Measurements from ENCODE around the gene TRIP4. TPM values are rescaled to one million over a fixed set of nuclear protein-coding genes. Genes with fewer than 3 reads are reported as not detected.

Gene TRIP4
- total RNA-seq, 1 experiment from 2014 or later: 18.1 TPM

DNA sequence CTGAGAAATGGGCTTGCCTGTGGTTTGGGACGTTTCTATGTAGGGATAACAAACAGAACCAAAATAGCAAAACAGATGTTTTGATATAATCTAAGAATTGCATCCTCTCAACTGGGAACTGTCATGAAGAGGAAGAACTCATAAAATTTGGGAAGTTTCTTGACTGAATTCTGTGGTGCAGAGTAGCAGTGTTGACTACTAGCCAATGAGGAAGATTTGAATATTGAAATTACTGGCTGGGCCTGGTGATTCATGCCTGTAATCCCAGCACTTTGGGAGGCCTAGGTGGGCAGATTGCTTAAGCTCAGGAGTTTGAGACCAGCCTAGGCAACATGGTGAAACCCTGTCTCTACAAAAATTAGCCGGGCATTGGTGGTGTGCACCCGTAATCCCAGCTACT lies 114.9 kb downstream of the TRIP4 start:
- no peaks in the 10 kb centered on the region for H3K4me1 ChIP-seq (replicated peaks; ENCODE audit: insufficient read depth)
- no peak for DNase-seq
- intact Hi-C loops (cut with micrococcal nuclease; ENCODE audit: unreplicated experiment): no loop called here
- H3K4me3 ChIP-seq: no peak overlapping the region
- H4K20me1 ChIP-seq (ENCODE audit: insufficient read depth): peaks cover 5% of the 10 kb centered on the region; the same call in 1 of the 2 replicates
- no peak overlapping the region for H2AFZ ChIP-seq
- TF ChIP-seq EZH2 (IDR thresholded peaks at IDR 0.05; ENCODE audit: low read depth): no peak
- no peak overlapping the region for H3K4me2 ChIP-seq
- H3K79me2 ChIP-seq (ENCODE audit: low read depth): no peaks in the 10 kb centered on the region
- ChIA-PET POLR2A (ENCODE audit: unreplicated experiment) (no interaction called here), CTCF (no interaction called here)
- no peaks in the 10 kb centered on the region for H3K27me3 ChIP-seq (ENCODE audit: insufficient read depth, low read depth)
- no peaks in the 10 kb centered on the region for H3F3A ChIP-seq (ENCODE audit: insufficient read depth, low read depth)
- H3K36me3 ChIP-seq (ENCODE audit: low read depth): no peaks in the 10 kb centered on the region
- no TSS peak for BruUV-seq (replicated peaks)
- H3K9me2 ChIP-seq (ENCODE audit: insufficient read depth): no peaks in the 10 kb centered on the region
- no peak overlapping the region for H3K27ac ChIP-seq
- H3K9me3 ChIP-seq (ENCODE audit: insufficient read depth, low read depth): no peaks in the 10 kb centered on the region

DNA sequence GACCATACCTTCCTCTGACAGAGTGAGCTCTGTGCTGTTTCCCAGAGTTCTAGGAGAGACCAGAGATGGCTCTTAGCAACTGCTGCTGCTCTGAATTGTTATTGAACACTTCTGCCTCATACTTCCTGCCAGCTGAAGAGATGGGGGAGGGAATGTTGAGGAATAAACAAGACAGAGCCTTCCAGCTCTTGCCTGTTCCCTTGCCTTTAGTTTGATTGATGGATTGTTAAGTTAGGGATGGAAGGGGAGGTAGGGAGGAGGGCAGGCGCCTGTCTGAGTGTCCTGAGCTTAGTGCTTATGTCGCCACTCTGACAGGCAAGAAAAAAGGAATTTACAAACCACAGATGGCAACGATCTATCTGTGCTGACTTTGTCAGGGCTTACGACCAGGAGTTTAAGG lies 115.6 kb downstream of the TRIP4 start:
- TF ChIP-seq, protein P1, sequence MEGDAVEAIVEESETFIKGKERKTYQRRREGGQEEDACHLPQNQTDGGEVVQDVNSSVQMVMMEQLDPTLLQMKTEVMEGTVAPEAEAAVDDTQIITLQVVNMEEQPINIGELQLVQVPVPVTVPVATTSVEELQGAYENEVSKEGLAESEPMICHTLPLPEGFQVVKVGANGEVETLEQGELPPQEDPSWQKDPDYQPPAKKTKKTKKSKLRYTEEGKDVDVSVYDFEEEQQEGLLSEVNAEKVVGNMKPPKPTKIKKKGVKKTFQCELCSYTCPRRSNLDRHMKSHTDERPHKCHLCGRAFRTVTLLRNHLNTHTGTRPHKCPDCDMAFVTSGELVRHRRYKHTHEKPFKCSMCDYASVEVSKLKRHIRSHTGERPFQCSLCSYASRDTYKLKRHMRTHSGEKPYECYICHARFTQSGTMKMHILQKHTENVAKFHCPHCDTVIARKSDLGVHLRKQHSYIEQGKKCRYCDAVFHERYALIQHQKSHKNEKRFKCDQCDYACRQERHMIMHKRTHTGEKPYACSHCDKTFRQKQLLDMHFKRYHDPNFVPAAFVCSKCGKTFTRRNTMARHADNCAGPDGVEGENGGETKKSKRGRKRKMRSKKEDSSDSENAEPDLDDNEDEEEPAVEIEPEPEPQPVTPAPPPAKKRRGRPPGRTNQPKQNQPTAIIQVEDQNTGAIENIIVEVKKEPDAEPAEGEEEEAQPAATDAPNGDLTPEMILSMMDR (conservative IDR thresholded peaks at IDR 0.05): no peak
- TF ChIP-seq EZH2 (IDR thresholded peaks at IDR 0.05; ENCODE audit: low read depth): no peak
- no peaks in the 10 kb centered on the region for H3K36me3 ChIP-seq (ENCODE audit: low read depth)
- H3K4me1 ChIP-seq (replicated peaks; ENCODE audit: insufficient read depth): no peaks in the 10 kb centered on the region
- H3K4me3 ChIP-seq: no peak overlapping the region
- H3K9me2 ChIP-seq (ENCODE audit: insufficient read depth): no peaks in the 10 kb centered on the region
- H3K27ac ChIP-seq: no peak overlapping the region
- CTCF ChIA-PET: no interaction called here
- H3K79me2 ChIP-seq (ENCODE audit: low read depth): no peaks in the 10 kb centered on the region
- H3K27me3 ChIP-seq (ENCODE audit: insufficient read depth, low read depth): no peaks in the 10 kb centered on the region
- no peaks in the 10 kb centered on the region for H3K9me3 ChIP-seq (ENCODE audit: insufficient read depth, low read depth)
- no peak overlapping the region for H3K4me2 ChIP-seq
- BruUV-seq (replicated peaks): no TSS peak
- no peak for DNase-seq
- H4K20me1 ChIP-seq (ENCODE audit: insufficient read depth): peaks cover 5% of the 10 kb centered on the region; the same call in 1 of the 2 replicates
- H3F3A ChIP-seq (ENCODE audit: insufficient read depth, low read depth): no peaks in the 10 kb centered on the region
- intact Hi-C loops (cut with micrococcal nuclease; ENCODE audit: unreplicated experiment): no loop called here
- POLR2A ChIA-PET (ENCODE audit: unreplicated experiment): no interaction called here
- no peak overlapping the region for H2AFZ ChIP-seq

DNA sequence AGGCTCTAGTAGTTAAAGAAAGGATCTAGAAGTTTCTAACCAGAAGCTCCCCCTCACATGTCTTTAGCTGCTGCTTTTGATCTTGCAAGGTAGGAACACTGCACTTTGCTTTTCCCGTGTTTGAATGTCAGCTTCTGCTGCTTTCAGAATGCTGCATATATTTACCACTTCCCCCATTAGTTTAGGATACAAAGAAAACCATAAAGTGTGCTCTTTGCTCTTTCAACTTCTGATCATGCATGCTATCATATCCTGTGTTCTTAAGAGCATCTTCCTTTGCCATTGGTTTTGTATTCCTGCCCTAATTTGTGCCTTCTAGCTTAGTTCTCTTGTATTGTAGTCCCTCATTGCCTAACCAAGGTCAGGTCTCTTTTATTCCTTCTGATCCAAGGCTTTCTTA lies 116.0 kb downstream of the TRIP4 start:
- Histone ChIP-seq H3K4me1 (replicated peaks; ENCODE audit: insufficient read depth) (no peaks in the 10 kb centered on the region), H3K27me3 (ENCODE audit: insufficient read depth, low read depth) (no peaks in the 10 kb centered on the region), H3K9me2 (ENCODE audit: insufficient read depth) (no peaks in the 10 kb centered on the region), H3K4me2 (no peak overlapping the region), H3K27ac (no peak overlapping the region), H3K9me3 (ENCODE audit: insufficient read depth, low read depth) (no peaks in the 10 kb centered on the region), H3K36me3 (ENCODE audit: low read depth) (no peaks in the 10 kb centered on the region), H3F3A (ENCODE audit: insufficient read depth, low read depth) (no peaks in the 10 kb centered on the region), H3K79me2 (ENCODE audit: low read depth) (no peaks in the 10 kb centered on the region), H2AFZ (no peak overlapping the region), H4K20me1 (ENCODE audit: insufficient read depth) (peaks cover 5% of the 10 kb centered on the region; the same call in 1 of the 2 replicates), H3K4me3 (no peak overlapping the region)
- BruUV-seq (replicated peaks): no TSS peak
- ChIA-PET POLR2A (ENCODE audit: unreplicated experiment) (no interaction called here), CTCF (no interaction called here)
- no peak for DNase-seq
- no peak for TF ChIP-seq EZH2 (IDR thresholded peaks at IDR 0.05; ENCODE audit: low read depth)
- TF ChIP-seq, protein P1 (conservative IDR thresholded peaks at IDR 0.05): no peak
- intact Hi-C loops (cut with micrococcal nuclease; ENCODE audit: unreplicated experiment): no loop called here

Other genes starting within 250 kb of the TRIP4 start
- gene SNX22, start 236.1 kb upstream of the TRIP4 start, total RNA-seq (2021): 0.33 and 0.40 TPM in 2 replicates
- gene PPIB, start 224.8 kb upstream of the TRIP4 start, total RNA-seq (2021): 308 and 345 TPM in 2 replicates
- gene CSNK1G1, start 31.7 kb upstream of the TRIP4 start, total RNA-seq (2021): 16.4 and 19.6 TPM in 2 replicates
- 59.5 and 70.4 TPM in 2 replicates for gene PCLAF, start 6.4 kb upstream of the TRIP4 start, total RNA-seq (2021)
- 37.8 and 38.6 TPM in 2 replicates for gene ZNF609, start 72.7 kb downstream of the TRIP4 start, total RNA-seq (2021)